Astrocyte of the hippocampus (primary cell): ENCODE results near the gene CDKL1.
"Not testable (repeated sequence)": the region's sequence is repeated elsewhere in the genome, so short reads cannot be mapped to it uniquely, and the experiment has no call there.

Experiments
- DNase-seq: peaks from one replicate; pipeline ENCODE4 v3.0.0; 2011; ENCODE audit warnings: low read depth, low spot score

The CDKL1 gene

DNA sequence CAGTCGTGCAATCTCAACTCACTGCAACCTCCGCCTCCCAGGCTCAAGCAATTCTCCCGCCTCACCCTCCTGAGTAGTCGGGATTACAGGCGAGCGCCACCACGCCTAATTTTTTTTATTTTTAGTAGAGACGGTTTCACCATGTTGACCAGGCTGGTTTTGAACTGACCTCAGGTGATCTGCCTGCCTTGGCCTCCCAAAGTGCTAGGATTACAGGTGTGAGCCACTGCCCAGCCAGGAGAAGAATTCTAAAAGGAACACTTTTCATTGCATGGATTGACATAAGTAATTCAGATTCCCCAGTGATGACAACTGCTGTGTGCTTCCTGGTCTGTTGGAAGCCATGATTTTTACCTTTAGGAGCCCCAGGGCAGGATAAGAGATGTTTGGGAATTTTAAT, 62.5 kb downstream of the CDKL1 start:
- no peak for DNase-seq

DNA sequence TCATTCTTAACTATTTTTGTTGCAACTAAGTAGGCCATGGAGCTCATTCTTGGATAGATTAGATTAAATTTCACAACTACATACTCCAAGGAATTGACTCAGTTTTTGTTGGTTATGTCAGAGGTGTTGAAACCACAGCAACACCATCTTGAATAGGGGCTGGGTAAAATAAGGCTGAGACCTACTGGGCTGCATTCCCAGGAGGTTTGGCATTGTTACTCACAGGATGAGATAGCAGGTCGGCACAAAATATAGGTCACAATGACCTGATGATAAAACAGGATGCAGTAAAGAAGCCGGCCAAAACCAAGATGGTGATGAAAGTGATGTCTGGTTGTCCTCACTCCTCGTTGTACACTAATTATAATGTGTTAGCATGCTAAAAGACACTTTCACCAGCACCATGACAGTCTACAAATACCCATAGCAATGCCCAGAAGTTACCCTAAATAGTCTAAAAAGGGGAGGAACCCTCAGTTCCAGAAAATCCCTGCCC, 63.6 kb downstream of the CDKL1 start:
- DNase-seq: peak; percentile 56

- DNase-seq: no peak
These were observed 65.1 kb downstream of the CDKL1 start for GRCh38 chr14:50331596-50331995.

DNA sequence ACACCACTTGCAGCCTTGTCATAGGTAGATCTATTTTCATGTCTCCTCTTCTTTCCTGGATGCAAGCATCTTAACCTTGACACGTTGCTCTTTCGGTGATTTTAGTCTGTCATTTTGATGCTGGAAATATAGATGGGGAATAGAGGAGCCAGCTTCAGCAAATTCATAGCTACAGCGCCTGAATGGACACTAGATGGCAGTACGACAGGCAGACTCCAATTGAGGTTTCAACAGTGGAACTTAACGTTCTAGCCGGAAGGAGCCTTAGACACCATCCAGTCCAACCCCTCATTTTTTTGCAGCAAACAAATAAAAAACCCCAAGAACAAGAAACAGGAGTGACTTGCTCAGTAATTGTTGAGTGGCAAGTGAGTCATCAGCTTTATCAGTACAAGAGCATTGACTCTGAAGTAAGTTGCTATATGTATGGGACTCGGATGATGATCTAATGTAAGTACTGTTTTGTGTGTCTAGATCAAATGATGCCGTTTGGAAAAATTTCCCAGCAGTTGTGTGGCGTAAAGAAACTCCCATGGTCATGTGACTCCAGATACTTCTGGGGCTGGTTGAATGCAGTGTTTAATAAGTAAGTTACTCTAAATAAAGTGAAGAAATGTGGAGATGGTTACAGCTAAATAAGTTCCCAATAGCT, 75.5 kb downstream of the CDKL1 start:
- peak; percentile 92 for DNase-seq

DNA sequence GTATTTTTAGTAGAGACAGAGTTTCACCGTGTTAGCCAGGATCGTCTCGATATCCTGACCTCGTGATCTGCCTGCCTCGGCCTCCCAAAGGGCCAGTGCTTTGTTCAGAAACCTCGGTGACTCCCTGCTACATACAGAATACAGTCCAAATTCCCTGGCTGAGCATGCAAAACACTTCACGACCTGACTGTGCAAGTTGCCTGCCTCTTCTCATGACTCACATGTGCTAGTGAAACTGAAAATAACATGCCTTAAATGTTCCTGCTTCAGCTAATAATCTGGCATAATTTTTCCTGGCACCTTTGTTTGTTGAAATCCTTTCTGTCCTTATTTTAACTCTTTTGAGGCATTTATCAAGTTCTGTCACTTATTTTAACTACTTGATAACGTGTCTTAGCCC, 76.4 kb downstream of the CDKL1 start:
- peak; percentile 56 for DNase-seq

DNA sequence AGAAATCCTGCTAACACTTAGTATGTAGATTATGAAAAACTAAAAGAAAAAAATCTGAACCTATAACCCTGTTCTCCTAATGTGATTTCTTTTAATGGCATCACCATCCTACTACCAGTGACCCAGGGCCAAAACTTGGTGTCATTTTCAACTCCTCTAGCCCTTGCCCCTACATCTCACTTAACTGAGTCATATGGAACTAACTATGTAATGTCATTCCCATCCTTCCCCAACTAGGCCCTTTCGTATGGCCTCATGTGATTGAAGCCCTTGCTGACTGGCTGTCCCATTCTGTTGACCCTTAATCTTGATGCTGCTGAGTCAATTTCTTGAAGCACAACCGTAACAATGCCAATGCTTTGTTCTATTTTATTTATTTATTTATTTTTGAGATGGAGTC, 77.0 kb downstream of the CDKL1 start:
- no peak for DNase-seq

DNA sequence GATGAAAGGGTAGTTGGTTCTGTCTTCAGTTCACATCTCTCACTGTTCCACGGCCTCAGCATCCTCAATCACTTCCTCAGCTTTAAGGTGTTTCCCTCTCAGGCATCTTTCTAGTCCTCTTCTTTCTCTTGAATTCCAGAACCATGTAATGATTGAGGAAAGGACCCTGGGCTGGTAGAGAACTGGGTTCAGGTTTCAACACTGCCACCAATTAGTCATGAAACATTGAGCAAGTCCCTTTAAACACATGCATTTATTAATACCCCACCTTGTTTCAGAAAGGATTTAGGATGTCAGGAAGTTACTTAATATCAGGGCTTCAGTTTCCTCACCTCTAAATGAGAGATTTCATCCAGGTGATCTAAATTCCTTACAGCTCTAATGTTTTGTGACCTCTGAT, 77.4 kb downstream of the CDKL1 start:
- DNase-seq: no peak

DNA sequence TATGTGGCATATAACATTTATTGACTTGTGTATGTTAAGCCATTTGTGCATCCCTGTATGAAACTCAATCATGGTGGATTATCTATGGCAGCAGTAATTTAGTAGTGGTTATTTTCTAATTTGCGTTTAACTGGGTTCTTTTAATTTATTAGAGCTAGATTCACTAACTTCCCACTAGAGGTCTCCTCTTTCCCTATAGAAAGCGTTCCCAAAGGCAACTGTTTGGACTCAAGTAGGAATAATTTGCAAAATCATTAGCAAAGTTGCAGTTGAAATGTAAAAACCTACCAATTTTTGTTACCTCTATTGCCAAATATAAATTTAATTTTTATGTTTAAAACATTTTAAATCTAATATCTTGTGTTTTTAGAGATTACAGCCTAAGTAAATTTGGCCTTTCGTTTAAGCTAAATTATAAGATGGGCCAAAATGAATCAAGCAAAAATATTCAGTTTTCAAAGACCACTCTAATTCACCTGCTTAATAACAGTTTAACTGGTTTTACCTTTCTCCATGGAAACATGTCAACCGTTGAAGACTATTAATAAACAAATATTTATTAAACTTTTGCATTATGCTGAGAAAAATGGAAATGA, 78.6 kb downstream of the CDKL1 start:
- DNase-seq: peak; percentile 49

- not testable (repeated sequence) for DNase-seq
These were observed 82.6 kb downstream of the CDKL1 start for GRCh38 chr14:50314098-50314497.

DNA sequence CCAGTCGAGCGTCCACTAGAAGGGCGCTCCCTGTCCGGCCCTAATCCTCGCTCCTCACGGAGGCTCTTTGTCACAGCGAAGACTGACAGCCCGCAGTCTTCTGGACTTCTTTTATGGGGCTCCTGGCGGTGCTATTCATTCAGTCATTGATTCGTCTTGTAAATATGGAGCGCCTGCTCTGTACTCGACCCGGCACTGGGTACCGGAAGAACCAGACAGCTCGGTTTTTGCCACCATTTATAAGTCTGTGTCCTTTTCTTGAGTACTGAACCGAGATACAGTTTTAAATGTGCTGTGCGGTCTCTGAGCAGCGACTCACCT, 84.0 kb downstream of the CDKL1 start:
- DNase-seq: no peak

- peak; percentile 98 for DNase-seq
These were observed 84.5 kb downstream of the CDKL1 start, which contains the start of the genes DMAC2L and L2HGDH for GRCh38 chr14:50311972-50312733. Gene DMAC2L, plus strand, starts transcription at chr14:50312324. Its CDS starts 9,164 bp downstream, at chr14:50321488. Gene L2HGDH, minus strand, starts transcription at chr14:50312229. Its CDS starts 79 bp downstream, at chr14:50312150.

DNA sequence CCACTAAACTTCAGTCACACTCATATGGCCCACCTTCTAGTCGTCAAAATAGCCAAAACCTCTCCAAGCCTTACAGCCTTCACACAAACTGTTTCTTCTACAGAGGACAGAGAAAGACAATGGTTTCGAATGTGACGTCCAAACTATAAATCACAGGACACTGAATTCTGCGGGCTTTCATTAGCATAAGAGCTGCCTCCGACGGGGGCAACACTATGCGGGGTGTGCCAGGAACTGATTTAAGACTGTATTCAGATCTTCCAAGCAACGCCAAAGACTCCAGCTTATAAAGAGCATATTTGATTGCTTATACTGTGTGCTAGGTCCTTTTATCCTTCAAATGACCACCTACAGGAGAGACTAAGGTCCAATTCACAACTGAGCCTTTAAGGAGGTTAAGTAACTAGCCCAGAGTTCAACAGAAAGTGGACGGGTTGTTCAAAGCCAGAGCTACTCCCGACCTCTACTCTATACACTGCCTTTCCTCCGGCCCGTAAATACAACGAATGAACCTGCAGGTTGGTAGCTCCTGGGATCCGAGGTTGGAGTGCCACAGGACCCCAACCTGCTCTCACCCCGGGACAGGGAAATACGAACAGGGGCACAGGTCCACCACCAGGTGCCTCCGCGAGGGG, 85.2 kb downstream of the CDKL1 start:
- no peak for DNase-seq

DNA sequence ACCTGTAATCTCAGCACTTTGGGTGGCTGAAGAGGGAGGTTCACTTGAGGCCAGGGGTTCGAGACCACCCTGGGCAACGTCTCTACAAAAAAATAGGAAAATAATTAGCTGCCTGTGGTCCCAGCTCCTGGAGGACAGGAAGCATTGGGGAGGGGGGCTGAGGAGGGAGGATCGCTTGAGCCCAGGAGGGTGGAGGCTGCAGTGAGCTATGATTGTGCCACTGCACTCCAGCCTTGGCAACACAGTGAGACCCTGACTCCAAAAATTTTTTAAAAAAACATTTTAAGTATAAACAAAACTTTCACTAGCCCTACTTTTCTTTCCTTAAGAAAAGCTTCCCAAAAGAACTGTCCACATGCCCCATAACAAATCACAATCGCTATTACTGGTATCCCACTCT, 86.2 kb downstream of the CDKL1 start:
- DNase-seq: no peak

DNA sequence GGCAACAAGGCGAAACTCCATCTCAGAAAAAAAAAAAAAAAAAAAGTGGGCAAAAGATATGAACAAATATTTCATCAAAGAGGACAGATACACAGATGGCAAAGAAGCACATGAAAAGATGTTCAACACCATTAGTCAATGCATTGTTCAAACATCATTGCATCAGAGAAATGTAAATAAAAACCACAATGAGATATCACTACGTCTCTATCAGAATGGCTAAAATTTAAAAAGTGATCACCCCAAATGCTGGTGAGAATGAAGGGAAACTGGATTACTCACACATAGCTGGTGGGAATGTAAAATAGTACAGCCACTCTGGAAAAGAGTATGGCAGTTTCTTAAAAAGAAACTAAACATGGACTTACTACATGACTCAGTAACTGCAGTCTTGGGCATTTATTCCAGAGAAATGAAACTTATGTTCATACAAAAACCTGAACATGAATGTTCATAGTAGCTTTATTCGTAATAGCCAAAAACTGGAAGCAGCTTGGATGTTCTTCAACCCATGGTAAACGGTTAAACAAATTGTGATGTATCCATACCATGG, 88.2 kb downstream of the CDKL1 start:
- no peak for DNase-seq

- peak; percentile 9 for DNase-seq
These were observed 92.8 kb downstream of the CDKL1 start for GRCh38 chr14:50303744-50304471.

DNA sequence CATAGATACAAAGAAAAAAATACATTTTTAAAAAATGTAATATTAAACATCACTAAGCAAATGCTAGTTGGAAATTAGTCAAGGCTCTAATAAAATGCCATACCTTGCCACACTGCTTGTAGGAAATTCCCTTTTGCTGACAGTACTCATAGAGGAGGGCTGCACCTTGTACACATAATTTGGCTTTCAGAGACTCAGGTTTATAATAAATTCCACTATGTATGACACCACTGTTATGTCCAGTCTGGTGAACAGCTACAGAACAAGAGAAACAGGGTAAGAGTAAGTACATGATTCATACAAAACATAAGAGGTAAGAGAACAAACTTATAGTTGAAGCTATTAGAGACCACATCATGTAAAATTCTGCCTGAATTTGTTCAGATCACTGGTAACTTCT, 94.8 kb downstream of the CDKL1 start:
- peak; percentile 6 for DNase-seq

DNA sequence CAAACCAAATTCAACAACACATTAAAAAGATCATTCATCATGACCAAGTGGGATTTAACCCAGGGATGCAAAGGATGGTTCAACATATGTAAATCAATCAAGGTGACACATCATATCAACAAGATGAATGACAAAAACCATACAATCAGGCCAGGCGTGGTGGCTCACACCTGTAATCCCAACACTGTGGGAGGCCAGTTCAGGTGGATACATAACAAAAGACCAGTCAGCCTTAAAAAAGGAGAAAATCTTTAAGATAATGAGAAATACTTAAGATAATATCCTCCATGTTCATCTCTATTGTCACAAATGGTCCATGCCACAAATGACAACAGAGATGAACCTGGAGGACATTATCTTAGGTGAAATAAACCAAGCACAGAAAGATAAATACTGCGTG, 97.1 kb downstream of the CDKL1 start:
- DNase-seq: no peak

GRCh38 chr14:50290306-50290705, 106.4 kb downstream of the CDKL1 start:
- DNase-seq: no peak

DNA sequence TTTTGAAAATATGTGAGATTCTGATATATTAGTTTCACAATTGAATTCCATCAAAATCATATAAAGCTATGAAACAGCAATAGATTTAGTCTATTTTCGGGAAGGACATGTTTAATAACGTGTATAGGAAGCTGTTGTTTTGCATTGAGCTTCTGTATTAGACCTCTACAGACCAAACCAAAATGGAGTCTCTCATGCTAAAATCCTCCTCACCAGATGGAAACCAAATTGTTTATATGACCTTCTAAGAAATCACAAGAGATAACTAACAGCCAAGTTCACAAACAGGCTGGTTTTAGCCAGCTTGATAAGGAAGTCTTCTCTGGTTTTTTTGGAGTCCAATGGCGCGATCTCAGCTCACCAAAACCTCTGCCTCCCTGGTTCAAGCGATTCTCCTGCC, 108.5 kb downstream of the CDKL1 start:
- DNase-seq: no peak

DNA sequence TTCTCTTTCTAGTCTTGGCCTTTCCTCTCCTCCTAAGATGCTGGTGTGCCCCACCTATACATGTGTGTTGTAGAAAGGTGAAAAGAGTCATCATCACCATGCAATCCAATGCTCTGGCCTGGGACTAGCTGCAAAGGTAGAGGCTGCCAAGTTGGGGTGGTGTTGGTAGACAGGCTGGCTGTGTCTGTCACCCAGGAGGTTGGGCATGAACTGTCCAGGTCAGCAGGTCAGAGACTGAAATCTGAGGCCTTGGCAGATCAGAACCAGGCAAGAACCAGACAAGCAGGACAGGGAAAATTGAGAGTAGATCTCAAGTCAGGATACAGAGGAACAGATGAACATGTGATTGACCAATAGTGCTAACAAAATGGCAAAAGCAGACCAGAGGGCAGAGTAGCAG, 110.8 kb downstream of the CDKL1 start:
- no peak for DNase-seq
